GM18907 (cell line): ENCODE measurements around the gene MTOR.
"Not testable (repeated sequence)": the region's sequence is repeated elsewhere in the genome, so short reads cannot be mapped to it uniquely, and the experiment has no call there.

ENCODE experiments used
- ATAC-seq: cut with Tn5 transposase; IDR thresholded peaks from one replicate; pipeline ENCODE4 v1.9.1; 2021; ENCODE audit warnings: mild to moderate bottlenecking, moderate library complexity; ENCODE audit not compliant: unreplicated experiment

Gene MTOR

GRCh38 chr1:11262171-11263049, at the start of gene MTOR:
TSS of gene MTOR (minus strand) at chr1:11262551. CDS start at chr1:11259409, 3,142 bp downstream.
- peak; percentile 97 for ATAC-seq

GRCh38 chr1:11309385-11309784, 47.0 kb upstream of the MTOR start:
- no peak for ATAC-seq

GRCh38 chr1:11308699-11309224, 46.4 kb upstream of the MTOR start:
- no peak for ATAC-seq

- no peak for ATAC-seq
Measured at GRCh38 chr1:11307852-11308251, 45.5 kb upstream of the MTOR start.

GRCh38 chr1:11305516-11305915, 43.2 kb upstream of the MTOR start:
- not testable (repeated sequence) for ATAC-seq

- no peak for ATAC-seq
Measured at GRCh38 chr1:11302366-11302765, 40.0 kb upstream of the MTOR start.

GRCh38 chr1:11301601-11302000, 39.2 kb upstream of the MTOR start:
- no peak for ATAC-seq

- ATAC-seq, result no peak
Measured at GRCh38 chr1:11299225-11299574, 36.8 kb upstream of the MTOR start.

- no peak for ATAC-seq
Measured at GRCh38 chr1:11298390-11299224, 36.3 kb upstream of the MTOR start.

GRCh38 chr1:11297774-11298173, 35.4 kb upstream of the MTOR start:
- not testable (repeated sequence) for ATAC-seq

GRCh38 chr1:11295905-11296304, 33.6 kb upstream of the MTOR start:
- ATAC-seq, result no peak

GRCh38 chr1:11294951-11295350, 32.6 kb upstream of the MTOR start:
- ATAC-seq, result no peak

GRCh38 chr1:11293856-11294255, 31.5 kb upstream of the MTOR start:
- no peak for ATAC-seq

GRCh38 chr1:11291049-11291448, 28.7 kb upstream of the MTOR start:
- ATAC-seq, result no peak

GRCh38 chr1:11289064-11289463, 26.7 kb upstream of the MTOR start:
- no peak for ATAC-seq

GRCh38 chr1:11286735-11287410, 24.5 kb upstream of the MTOR start:
- no peak for ATAC-seq

GRCh38 chr1:11285883-11286734, 23.8 kb upstream of the MTOR start:
- no peak for ATAC-seq

- ATAC-seq, result no peak
Measured at GRCh38 chr1:11284784-11285183, 22.4 kb upstream of the MTOR start.

- no peak for ATAC-seq
Measured at GRCh38 chr1:11283151-11283550, 20.8 kb upstream of the MTOR start.
